ENCODE results near the gene FASTKD2. TPM values are rescaled to one million over a fixed set of nuclear protein-coding genes. Genes with fewer than 3 reads are reported as not detected.

FASTKD2 gene
- total RNA-seq: 35.8 and 38.4 TPM in 2 replicates

DNA sequence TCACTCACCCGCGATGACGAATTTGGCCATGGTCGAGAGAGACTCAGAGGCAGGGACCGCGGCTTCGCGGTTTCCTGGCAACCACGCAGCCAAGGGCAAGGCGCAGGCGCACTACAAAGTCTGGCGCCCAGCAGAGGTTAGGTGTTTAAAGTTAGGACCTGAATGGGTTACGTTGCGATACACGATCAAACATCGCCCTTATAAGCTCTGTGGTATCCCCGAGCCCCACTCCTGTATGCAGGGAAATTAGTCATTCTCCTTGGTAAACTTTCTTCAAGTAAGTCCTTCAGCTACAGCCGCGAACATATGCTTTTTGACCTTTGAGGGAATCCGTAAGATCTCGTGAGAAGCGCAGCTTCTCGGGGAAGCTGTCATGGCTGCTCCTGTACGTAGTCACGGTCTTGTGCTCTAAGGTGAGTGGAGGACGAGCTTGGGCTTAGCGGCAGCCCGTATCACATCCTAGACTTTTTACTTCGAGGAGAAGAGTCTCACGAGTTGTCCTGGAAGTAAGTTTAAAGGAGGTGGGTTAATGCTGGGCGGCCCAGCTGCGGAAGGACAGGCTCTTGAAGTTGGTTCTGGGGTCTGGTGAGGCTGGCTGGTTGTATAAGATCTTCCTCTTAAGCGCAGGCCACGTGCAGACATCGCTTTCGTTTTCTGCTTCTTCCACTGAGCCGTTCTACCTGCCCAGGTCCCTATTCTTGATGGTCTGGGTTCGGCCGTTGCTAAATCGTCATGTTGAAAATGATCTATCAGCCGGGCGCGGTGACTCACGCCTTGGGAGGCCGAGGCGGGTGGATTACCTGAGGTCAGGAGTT, at the start of gene FASTKD2, which contains the start of gene MDH1B:
Gene FASTKD2 (plus strand): TSS at position 365 of the 815 bp plus-strand sequence. CDS start 1,088 bp downstream, outside the sequence.
Gene MDH1B (minus strand): TSS at position 87 of the 815 bp plus-strand sequence. CDS start 57 bp downstream, at position 30.
- Histone ChIP-seq H3K4me3 (ENCODE audit: low read depth, low read length) (peak within 1 kb of the TSS; percentile 63), H3K36me3 (ENCODE audit: control insufficient read depth, insufficient read depth, low read length) (no peaks in the 10 kb centered on the region), H3K27me3 (ENCODE audit: control insufficient read depth, insufficient read depth, low read length) (peaks cover 2% of the 10 kb centered on the region)
- TF ChIP-seq, protein P1, sequence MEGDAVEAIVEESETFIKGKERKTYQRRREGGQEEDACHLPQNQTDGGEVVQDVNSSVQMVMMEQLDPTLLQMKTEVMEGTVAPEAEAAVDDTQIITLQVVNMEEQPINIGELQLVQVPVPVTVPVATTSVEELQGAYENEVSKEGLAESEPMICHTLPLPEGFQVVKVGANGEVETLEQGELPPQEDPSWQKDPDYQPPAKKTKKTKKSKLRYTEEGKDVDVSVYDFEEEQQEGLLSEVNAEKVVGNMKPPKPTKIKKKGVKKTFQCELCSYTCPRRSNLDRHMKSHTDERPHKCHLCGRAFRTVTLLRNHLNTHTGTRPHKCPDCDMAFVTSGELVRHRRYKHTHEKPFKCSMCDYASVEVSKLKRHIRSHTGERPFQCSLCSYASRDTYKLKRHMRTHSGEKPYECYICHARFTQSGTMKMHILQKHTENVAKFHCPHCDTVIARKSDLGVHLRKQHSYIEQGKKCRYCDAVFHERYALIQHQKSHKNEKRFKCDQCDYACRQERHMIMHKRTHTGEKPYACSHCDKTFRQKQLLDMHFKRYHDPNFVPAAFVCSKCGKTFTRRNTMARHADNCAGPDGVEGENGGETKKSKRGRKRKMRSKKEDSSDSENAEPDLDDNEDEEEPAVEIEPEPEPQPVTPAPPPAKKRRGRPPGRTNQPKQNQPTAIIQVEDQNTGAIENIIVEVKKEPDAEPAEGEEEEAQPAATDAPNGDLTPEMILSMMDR (IDR thresholded peaks at IDR 0.05; ENCODE audit: insufficient read depth, low read length, poor library complexity, severe bottlenecking): no peak
- DNase-seq (ENCODE audit: low read depth): peak; percentile 86

DNA sequence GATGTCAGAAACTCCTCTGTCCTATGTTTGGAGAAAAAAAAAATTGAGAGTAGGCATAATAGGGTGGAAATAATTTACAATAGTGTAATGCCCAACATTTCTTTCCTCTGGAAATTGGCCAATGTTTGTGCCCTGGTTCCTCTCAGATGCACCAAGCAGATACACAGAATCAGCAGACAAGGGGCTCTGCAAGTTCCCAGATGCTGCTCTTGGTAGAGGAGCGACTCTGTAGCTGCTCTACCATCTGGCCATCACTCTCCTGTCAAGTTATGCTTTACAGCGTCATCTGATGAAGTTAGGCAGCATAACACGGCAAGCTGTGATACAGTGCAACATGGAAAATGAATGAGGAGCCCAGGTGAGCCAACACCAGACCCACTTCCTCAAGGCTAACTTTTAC, 48.8 kb upstream of the FASTKD2 start:
- H3K36me3 ChIP-seq (ENCODE audit: control insufficient read depth, insufficient read depth, low read length): no peaks in the 10 kb centered on the region
- TF ChIP-seq, protein P1 (IDR thresholded peaks at IDR 0.05; ENCODE audit: insufficient read depth, low read length, poor library complexity, severe bottlenecking): no peak
- H3K27me3 ChIP-seq (ENCODE audit: control insufficient read depth, insufficient read depth, low read length): no peaks in the 10 kb centered on the region
- H3K4me3 ChIP-seq (ENCODE audit: low read depth, low read length): no peak overlapping the region
- no peak for DNase-seq (ENCODE audit: low read depth)

DNA sequence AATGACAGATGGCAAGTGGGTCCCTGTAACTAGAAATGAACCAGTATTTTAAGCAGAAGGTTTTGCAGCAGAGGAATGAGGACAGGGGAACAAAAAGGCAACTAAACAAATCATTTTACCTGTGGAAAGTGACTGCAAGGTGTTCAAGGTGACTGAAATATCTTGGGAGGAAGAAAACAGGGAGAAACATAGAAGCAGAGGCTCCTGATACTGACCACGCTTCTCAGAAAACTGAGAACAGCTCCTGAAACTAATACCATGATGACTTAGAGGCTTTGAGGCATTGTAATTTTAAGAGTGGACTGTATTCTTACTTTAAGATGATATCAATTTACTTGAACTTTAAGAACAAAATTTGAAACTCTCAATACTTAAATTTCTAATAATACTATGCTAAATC, 47.1 kb upstream of the FASTKD2 start, which contains the start of gene DYTN:
Gene DYTN (minus strand): TSS at position 101 of the 400 bp plus-strand sequence. CDS start 117 bp downstream, outside the sequence.
- Histone ChIP-seq H3K27me3 (ENCODE audit: control insufficient read depth, insufficient read depth, low read length) (no peaks in the 10 kb centered on the region), H3K4me3 (ENCODE audit: low read depth, low read length) (no peak within 1 kb of the TSS)
- no peak for DNase-seq (ENCODE audit: low read depth)

DNA sequence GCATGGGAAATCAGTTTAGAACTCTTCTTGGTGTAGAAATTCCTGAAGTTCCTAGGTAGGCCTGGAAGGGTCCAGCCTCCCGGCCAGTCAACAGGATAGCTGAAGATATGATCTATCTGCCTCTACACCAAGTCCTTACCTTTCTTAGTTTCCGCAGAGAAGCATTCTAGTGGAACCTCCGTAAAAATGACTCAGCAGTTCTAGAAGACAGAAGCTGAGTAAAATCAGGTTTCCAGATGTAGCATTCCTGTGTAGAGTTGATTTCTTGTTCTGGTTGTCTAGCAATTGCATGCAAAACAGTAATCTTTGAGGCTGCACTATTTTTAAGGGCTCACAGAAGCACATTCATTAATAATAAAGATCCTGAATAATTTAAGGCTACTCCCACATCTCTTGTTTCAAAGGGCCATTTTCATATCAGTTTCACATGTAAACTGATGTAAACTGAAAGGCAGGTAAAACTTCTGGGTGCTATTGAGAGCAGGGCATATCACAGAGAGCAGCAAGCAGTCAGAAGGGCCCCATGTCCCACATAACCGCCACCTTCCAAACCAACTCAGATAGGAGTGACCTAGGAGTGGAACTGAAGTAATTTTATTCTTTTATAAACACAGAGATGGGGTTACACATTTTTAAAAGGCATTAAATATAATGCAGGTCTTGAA, 44.0 kb upstream of the FASTKD2 start:
- DNase-seq (ENCODE audit: low read depth): no peak
- Histone ChIP-seq H3K27me3 (ENCODE audit: control insufficient read depth, insufficient read depth, low read length) (no peaks in the 10 kb centered on the region), H3K36me3 (ENCODE audit: control insufficient read depth, insufficient read depth, low read length) (no peaks in the 10 kb centered on the region), H3K4me3 (ENCODE audit: low read depth, low read length) (no peak overlapping the region)
- TF ChIP-seq, protein P1 (IDR thresholded peaks at IDR 0.05; ENCODE audit: insufficient read depth, low read length, poor library complexity, severe bottlenecking): no peak

More for the DNA sequence above, 47.1 kb upstream of the FASTKD2 start, which contains the start of gene DYTN:
- TF ChIP-seq, protein P1 (IDR thresholded peaks at IDR 0.05; ENCODE audit: insufficient read depth, low read length, poor library complexity, severe bottlenecking): no peak
- H3K36me3 ChIP-seq (ENCODE audit: control insufficient read depth, insufficient read depth, low read length): no peaks in the 10 kb centered on the region

DNA sequence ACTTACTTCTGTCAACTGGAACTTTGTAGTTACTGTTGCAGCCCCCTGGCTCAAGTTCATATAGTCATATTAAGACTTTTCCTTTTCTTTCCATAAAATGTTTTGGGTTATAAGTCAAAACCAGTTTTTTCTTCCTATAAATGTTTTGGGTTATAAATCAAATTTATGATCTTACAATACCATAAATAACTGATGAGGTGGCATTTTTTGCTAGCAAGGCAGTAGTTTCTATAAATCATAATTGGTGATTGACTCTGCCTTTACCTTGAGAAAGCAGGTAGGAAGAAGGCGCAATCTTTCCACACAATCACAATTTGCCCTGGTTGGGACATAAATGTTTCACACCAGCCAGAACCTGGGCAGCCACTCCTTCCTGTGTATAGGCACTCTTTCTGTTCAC, 42.1 kb upstream of the FASTKD2 start:
- TF ChIP-seq, protein P1 (IDR thresholded peaks at IDR 0.05; ENCODE audit: insufficient read depth, low read length, poor library complexity, severe bottlenecking): no peak
- Histone ChIP-seq H3K27me3 (ENCODE audit: control insufficient read depth, insufficient read depth, low read length) (no peaks in the 10 kb centered on the region), H3K36me3 (ENCODE audit: control insufficient read depth, insufficient read depth, low read length) (no peaks in the 10 kb centered on the region), H3K4me3 (ENCODE audit: low read depth, low read length) (no peak overlapping the region)
- DNase-seq (ENCODE audit: low read depth): no peak

Measured in kidney epithelial cell (primary cell).